GM12864 (cell line): Measurements from ENCODE around the gene EFCAB5.

ENCODE experiments used
- DNase-seq: peaks from one replicate; pipeline ENCODE4 v3.0.0-alpha.2; 2011; ENCODE audit warnings: low read depth
- H3K4me3 ChIP-seq: 2 replicates; pipeline ENCODE4 v1.5.1; 2011; ENCODE audit warnings: mild to moderate bottlenecking, low read depth, low read length, control low read depth
- TF ChIP-seq, protein P1 (sequence below): IDR thresholded peaks from 2 replicates; pipeline ENCODE4 v1.5.1; 2011; ENCODE audit warnings: low read depth, mild to moderate bottlenecking, moderate library complexity, low read length, control low read depth, inconsistent platforms; ENCODE audit errors: missing control alignments

EFCAB5 gene

DNA sequence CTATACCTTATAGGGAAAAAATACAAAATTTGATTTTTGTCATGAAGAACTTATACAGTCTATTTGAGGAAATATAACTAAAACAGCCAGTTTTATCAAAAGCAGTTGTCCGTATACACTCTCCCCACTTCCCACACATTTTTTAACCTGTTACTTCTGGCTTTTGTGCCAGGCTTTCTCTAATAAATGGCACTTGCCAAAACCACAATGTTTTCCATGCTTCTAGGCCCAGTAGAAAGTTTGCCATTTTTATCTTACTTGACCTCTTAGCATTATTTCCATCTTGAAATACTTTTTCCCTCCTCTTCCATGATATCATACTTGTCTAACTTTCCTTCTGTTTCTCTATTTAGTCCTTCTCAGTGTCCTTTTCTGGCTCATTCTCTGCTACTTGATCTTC lies 38.8 kb downstream of the EFCAB5 start:
- no peak for DNase-seq
- H3K4me3 ChIP-seq = no peak overlapping the region
- TF ChIP-seq, protein P1, sequence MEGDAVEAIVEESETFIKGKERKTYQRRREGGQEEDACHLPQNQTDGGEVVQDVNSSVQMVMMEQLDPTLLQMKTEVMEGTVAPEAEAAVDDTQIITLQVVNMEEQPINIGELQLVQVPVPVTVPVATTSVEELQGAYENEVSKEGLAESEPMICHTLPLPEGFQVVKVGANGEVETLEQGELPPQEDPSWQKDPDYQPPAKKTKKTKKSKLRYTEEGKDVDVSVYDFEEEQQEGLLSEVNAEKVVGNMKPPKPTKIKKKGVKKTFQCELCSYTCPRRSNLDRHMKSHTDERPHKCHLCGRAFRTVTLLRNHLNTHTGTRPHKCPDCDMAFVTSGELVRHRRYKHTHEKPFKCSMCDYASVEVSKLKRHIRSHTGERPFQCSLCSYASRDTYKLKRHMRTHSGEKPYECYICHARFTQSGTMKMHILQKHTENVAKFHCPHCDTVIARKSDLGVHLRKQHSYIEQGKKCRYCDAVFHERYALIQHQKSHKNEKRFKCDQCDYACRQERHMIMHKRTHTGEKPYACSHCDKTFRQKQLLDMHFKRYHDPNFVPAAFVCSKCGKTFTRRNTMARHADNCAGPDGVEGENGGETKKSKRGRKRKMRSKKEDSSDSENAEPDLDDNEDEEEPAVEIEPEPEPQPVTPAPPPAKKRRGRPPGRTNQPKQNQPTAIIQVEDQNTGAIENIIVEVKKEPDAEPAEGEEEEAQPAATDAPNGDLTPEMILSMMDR = no peak

DNA sequence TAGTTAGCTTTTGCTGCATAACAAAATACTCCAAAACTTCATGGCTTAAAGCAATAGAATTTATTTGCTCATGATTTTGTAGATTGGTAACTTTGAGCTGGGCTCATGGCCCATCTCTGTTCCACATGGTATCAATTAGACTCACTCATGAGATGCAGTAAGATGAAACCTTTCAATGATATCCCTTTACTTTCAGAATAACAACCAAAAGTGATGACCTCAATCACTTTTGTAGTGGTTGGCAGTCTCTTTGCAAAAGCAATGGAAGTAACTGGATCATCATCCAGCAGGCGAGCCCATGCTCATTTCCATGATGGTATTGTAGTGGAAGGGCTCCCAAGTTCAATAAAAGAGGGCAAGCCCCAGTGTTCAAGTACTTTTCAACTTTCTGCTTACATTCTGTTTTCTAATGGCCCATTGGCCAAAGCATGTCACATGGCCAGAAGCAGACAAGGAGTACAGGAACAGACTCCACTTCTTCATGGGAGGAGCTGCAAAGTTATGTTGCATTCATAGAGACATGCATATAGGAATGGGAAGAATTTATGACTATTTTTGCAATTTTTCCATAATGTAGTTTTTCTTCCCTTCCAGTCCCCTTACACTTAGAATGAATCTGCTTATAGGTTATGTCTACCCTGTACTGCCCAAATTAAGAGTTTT lies 41.7 kb downstream of the EFCAB5 start:
- no peak for DNase-seq
- TF ChIP-seq, protein P1 = no peak
- H3K4me3 ChIP-seq = no peak overlapping the region

DNA sequence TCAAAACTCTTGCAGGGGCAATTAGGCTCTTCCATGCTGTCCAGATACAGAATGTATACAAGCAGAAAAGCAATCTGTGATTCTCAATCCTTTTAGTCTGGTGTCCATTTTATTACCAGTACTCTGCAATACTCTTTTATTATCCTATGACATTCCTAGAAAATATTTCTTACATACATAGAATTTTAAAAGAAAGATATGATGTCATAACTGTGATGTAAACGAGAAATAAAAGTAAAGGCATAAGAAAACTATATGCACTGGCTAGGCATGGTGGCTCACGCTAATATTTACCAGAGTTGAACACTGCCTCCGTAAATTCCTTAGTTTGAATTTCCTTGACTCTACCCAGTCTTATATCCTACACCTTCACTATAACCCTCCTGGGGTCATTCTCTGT lies 55.0 kb downstream of the EFCAB5 start:
- no peak for DNase-seq

DNA sequence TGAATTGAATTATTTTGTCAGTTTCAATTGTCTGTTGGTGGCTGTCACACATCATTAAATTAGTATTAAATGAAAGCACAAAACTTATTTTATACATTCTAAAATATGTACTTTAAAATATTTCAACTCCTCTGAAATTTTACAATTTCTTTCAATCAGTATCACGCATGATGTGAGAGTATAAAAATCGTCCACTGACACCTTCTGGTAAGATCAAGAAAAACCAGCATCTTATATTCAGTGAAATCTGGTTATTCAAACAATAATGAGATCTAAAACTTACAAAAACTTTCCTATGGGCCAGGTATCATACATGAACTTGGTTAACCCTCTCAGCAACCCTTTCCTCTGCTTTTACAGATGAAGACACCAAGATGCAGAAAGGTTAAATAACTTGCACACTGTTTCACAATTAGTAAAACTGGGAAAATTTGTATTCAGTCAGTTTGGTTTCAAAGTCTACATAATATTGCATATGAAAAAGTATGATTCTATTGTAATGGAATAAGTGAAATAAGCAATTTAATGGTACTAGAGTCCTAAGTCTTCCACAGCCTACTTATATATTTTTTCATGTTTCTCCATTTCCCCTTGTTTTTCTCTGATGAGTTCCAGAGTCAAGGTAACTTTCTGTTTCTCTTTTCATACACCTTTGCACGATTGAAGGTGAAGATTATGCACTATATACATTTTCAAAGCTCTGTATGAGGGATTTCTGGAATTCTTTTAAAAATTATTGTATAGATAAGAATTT lies 58.7 kb downstream of the EFCAB5 start:
- no peak for DNase-seq
- TF ChIP-seq, protein P1 = no peak
- no peak overlapping the region for H3K4me3 ChIP-seq

More for the DNA sequence above, 55.0 kb downstream of the EFCAB5 start:
- H3K4me3 ChIP-seq = no peak overlapping the region
- TF ChIP-seq, protein P1 = no peak

DNA sequence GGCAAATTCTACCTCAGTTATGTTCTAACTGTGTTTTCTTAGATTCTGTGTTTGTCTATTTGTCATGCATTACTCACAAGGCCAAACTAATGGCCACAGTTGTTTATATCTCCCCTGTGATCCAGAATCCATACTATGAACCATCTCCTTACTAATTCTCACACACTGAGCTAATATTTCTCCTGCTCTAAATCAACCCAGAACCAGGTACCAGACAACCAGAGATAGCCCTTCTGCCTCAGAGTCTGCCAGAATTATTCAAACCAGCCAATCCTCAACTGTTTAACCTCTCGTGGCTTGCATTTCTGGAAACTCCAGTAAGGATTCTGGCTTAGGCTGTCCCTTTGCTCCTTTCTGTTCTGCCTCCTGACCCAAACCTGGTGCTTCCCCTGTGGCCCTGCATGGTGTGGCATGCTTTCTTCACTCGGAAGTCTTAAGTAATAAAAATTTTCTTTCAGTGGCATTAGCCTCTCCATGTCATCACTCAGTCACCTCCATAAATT lies 59.4 kb downstream of the EFCAB5 start:
- DNase-seq = no peak
- TF ChIP-seq, protein P1 = no peak
- no peak overlapping the region for H3K4me3 ChIP-seq

DNA sequence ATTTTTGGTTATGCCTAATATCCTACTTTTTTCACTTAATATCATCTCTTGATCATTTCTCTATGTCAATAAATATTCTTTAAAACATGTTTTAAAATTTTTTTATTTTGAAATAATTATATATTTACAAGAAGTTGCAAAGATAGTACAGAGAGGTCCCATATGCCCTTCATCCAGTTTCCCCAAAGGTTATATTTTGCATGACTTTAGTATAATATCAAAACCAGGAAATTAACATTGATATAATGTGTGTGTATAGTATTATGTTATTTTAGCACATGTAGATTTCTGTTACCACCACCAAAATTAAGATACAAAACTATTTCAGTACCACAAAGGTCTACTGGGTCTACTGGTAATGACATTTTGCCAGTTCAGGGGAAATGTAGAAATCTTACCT lies 60.7 kb downstream of the EFCAB5 start:
- DNase-seq = no peak
- TF ChIP-seq, protein P1 = no peak
- no peak overlapping the region for H3K4me3 ChIP-seq
